Measurements from ENCODE around the gene TEAD1. TPM values are rescaled to one million over a fixed set of nuclear protein-coding genes. Genes with fewer than 3 reads are reported as not detected.

Gene TEAD1
- total and polyA plus RNA-seq, 2 donors (not counting 3 experiments of a cell fraction or from before 2014, with no cell fraction given): 15.3 to 49.0 TPM

- no peaks in the 10 kb centered on the region for H4K20me1 ChIP-seq (replicated peaks; ENCODE audit: control insufficient read depth, extremely low read depth, insufficient read depth, low read length)
- no peaks in the 10 kb centered on the region for H3K9me1 ChIP-seq (replicated peaks; ENCODE audit: control insufficient read depth, extremely low read depth, insufficient read depth, low read length)
- ChIA-PET CTCF (interaction anchor here (0.7 to 3.7 kb wide), 4 partner anchors 12 to 413 kb away, joined by 3 to 15 read pairs (median 4); no protein-coding TSS in a partner anchor), POLR2A (no interaction called here)
- peaks cover 18% of the 10 kb centered on the region for H3K79me2 ChIP-seq (ENCODE audit: control insufficient read depth, insufficient read depth, low read length)
- H3K36me3 ChIP-seq (ENCODE audit: control insufficient read depth in 2 of 2, extremely low read depth in 1 of 2, insufficient read depth in 2 of 2, low read length in 2 of 2): no peaks in the 10 kb centered on the region
- no peaks in the 10 kb centered on the region for H3K9me3 ChIP-seq (replicated peaks; ENCODE audit: control insufficient read depth, insufficient read depth, low read length)
- intact Hi-C loops (cut with micrococcal nuclease) (no loop called here), dilution Hi-C loops (cut with MboI; ENCODE audit: extremely low pct_ligation_motif_present, low sequenced_read_pairs) (no loop called here)
- no peak overlapping the region for H3K4me2 ChIP-seq (ENCODE audit: insufficient read depth, low read length)
- H2AFZ ChIP-seq (ENCODE audit: low read depth, low read length): no peak overlapping the region
- no TSS peak for BruUV-seq (replicated peaks)
- no peak overlapping the region for H3K4me3 ChIP-seq (replicated peaks in 1 of 3; ENCODE audit: insufficient read depth in 1 of 3, low read depth in 1 of 3, low read length in 3 of 3)
- no peak overlapping the region for H3K27ac ChIP-seq (ENCODE audit: insufficient read depth, low read depth, low read length)
- H3K4me1 ChIP-seq (ENCODE audit: control insufficient read depth, extremely low read depth, insufficient read depth, low read length): no peaks in the 10 kb centered on the region
- no peaks in the 10 kb centered on the region for H3K27me3 ChIP-seq (ENCODE audit: control insufficient read depth in 2 of 2, insufficient read depth in 2 of 2, low read length in 2 of 2)
- TF ChIP-seq GATA2 (IDR thresholded peaks at IDR 0.05; ENCODE audit: insufficient read depth, insufficient read length, low read depth, low read length): no peak
- no peak for TF ChIP-seq FOS (IDR thresholded peaks at IDR 0.05; ENCODE audit: borderline replicate concordance, insufficient read depth, low read length)
- no peak for TF ChIP-seq POLR2AphosphoS5 (IDR thresholded peaks at IDR 0.05; ENCODE audit: insufficient read depth, low read depth, low read length)
- TF ChIP-seq JUN (IDR thresholded peaks at IDR 0.05; ENCODE audit: borderline replicate concordance, insufficient read depth, insufficient read length, low read depth): no peak
- no peak for TF ChIP-seq CTCF (IDR thresholded peaks at IDR 0.05; ENCODE audit: extremely low read depth in 1 of 2, insufficient read depth in 1 of 2, low read depth in 1 of 2, low read length in 2 of 2)
- no peak for TF ChIP-seq EZH2 (IDR thresholded peaks at IDR 0.05; ENCODE audit: borderline replicate concordance, low read depth, low read length, severe bottlenecking)
- no peak for TF ChIP-seq MAX (IDR thresholded peaks at IDR 0.05; ENCODE audit: insufficient read depth, insufficient read length)
- TF ChIP-seq MYC (IDR thresholded peaks at IDR 0.05; ENCODE audit: low read depth, low read length): no peak
- no peak for TF ChIP-seq POLR2A (IDR thresholded peaks at IDR 0.05; ENCODE audit: low read depth, low read length)
- no peak for DNase-seq (ENCODE audit: low read depth, low spot score)
- no peak for FAIRE-seq
- H3K9ac ChIP-seq (replicated peaks; ENCODE audit: extremely low read depth, insufficient read depth, low read length): no peak overlapping the region
Observed at GRCh38 chr11:12743834-12744449, 69.7 kb downstream of the TEAD1 start.
